GM06990 (cell line): Measurements from ENCODE around the gene H1-8.
"Not testable (repeated sequence)": the region's sequence is repeated elsewhere in the genome, so short reads cannot be mapped to it uniquely, and the experiment has no call there.

ENCODE experiments used
- DNase-seq: peaks from one replicate; pipeline ENCODE4 v3.0.0-alpha.2; 2011; ENCODE audit not compliant: insufficient read length; ENCODE audit errors: extremely low read depth
- H3K27me3 ChIP-seq: replicated peaks from 2 replicates; pipeline ENCODE4 v1.6.0; 2011; ENCODE audit warnings: low read length; ENCODE audit not compliant: control insufficient read depth, insufficient read depth
- H3K36me3 ChIP-seq: 2 replicates; pipeline ENCODE4 v1.5.1; 2011; ENCODE audit warnings: low read length; ENCODE audit not compliant: control insufficient read depth, insufficient read depth
- H3K4me3 ChIP-seq: replicated peaks from 2 replicates; pipeline ENCODE4 v1.5.1; 2011; ENCODE audit warnings: low read depth, mild to moderate bottlenecking, control low read depth, low read length
- TF ChIP-seq, protein P1 (sequence below): IDR thresholded peaks from 2 replicates; pipeline ENCODE4 v1.5.1; 2011; ENCODE audit warnings: low read length, control low read depth, mild to moderate bottlenecking, inconsistent platforms; ENCODE audit not compliant: insufficient read depth, poor library complexity, severe bottlenecking

The H1-8 gene

DNA sequence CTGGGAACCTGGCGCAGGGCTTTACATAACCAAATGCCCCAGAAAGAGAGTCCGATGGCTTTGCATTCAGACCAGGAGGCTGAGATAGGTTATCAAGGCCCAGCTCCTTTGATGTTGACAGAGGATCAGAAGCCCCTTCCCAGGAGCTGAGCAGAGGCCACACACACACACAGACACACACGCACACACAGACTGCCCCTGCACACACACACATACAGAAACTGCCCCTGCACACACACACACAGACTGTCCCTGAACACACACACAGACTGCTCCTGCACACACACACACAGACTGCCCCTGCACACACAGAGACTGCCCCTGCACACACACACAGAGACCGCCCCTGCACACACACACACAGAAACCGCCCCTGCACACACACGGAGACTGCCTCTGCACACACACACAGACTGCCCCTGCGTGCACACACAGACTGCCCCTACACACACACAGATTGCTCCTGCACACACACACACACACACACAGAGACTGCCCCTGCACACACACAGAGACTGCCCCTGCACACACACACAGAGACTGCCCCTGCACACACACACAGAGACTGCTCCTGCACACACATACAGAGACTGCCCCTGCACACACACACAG lies 27.0 kb upstream of the H1-8 start:
- not testable (repeated sequence) for H3K36me3 ChIP-seq, H3K27me3 ChIP-seq, H3K4me3 ChIP-seq, DNase-seq

DNA sequence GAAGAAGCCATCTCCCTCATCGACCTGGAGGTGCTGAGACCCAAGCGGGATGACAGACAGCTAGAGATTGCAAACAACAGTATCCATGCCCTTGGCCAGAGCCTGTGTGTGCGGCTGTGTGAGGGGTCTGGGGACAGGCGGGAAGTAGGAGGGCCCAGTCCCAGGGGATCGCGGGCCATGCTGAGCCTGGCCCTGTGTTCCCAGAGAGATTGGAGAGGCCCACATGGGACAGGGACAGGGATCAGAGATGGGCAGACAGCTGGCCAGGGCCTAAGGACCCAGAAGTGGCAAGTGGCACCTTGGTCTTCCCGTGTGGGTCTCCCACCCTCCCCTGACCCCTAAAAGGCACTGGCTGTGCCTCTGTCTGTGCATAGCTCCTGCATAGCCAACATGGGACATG lies 25.5 kb upstream of the H1-8 start:
- TF ChIP-seq, protein P1, sequence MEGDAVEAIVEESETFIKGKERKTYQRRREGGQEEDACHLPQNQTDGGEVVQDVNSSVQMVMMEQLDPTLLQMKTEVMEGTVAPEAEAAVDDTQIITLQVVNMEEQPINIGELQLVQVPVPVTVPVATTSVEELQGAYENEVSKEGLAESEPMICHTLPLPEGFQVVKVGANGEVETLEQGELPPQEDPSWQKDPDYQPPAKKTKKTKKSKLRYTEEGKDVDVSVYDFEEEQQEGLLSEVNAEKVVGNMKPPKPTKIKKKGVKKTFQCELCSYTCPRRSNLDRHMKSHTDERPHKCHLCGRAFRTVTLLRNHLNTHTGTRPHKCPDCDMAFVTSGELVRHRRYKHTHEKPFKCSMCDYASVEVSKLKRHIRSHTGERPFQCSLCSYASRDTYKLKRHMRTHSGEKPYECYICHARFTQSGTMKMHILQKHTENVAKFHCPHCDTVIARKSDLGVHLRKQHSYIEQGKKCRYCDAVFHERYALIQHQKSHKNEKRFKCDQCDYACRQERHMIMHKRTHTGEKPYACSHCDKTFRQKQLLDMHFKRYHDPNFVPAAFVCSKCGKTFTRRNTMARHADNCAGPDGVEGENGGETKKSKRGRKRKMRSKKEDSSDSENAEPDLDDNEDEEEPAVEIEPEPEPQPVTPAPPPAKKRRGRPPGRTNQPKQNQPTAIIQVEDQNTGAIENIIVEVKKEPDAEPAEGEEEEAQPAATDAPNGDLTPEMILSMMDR = no peak

GRCh38 chr3:129518038-129518561 lies 24.9 kb upstream of the H1-8 start:
- H3K4me3 ChIP-seq = no peak overlapping the region
- H3K27me3 ChIP-seq = no peaks in the 10 kb centered on the region
- DNase-seq = no peak
- TF ChIP-seq, protein P1 = no peak
- H3K36me3 ChIP-seq = no peaks in the 10 kb centered on the region; the same call in 1 of the 2 replicates

More for the DNA sequence above, 25.5 kb upstream of the H1-8 start:
- no peaks in the 10 kb centered on the region for H3K27me3 ChIP-seq
- no peak overlapping the region for H3K4me3 ChIP-seq
- H3K36me3 ChIP-seq = peaks cover 2% of the 10 kb centered on the region
- DNase-seq = no peak

- H3K27me3 ChIP-seq = no peaks in the 10 kb centered on the region
- TF ChIP-seq, protein P1 = no peak
- DNase-seq = no peak
- H3K36me3 ChIP-seq = no peaks in the 10 kb centered on the region; the same call in 1 of the 2 replicates
- H3K4me3 ChIP-seq = no peak overlapping the region
Measured at GRCh38 chr3:129518581-129518980, 24.4 kb upstream of the H1-8 start.

DNA sequence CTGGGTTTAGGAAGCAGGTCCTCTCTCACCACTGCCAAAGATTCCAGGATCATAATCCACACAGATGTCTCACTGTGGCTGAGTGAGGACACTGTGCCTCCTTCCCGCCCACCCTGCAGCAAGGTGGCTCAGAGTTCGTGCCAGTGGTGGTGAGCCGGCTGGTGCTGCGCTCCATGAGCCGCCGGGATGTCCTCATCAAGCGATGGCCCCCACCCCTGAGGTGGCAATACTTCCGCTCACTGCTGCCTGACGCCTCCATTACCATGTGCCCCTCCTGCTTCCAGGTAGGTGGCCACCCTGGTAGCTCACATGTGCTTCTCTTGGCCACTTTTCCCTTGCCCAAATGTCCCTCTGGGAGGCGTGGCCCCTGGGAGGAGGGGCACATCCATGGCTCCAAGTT lies 23.5 kb upstream of the H1-8 start:
- H3K36me3 ChIP-seq = no peaks in the 10 kb centered on the region; the same call in 1 of the 2 replicates

DNA sequence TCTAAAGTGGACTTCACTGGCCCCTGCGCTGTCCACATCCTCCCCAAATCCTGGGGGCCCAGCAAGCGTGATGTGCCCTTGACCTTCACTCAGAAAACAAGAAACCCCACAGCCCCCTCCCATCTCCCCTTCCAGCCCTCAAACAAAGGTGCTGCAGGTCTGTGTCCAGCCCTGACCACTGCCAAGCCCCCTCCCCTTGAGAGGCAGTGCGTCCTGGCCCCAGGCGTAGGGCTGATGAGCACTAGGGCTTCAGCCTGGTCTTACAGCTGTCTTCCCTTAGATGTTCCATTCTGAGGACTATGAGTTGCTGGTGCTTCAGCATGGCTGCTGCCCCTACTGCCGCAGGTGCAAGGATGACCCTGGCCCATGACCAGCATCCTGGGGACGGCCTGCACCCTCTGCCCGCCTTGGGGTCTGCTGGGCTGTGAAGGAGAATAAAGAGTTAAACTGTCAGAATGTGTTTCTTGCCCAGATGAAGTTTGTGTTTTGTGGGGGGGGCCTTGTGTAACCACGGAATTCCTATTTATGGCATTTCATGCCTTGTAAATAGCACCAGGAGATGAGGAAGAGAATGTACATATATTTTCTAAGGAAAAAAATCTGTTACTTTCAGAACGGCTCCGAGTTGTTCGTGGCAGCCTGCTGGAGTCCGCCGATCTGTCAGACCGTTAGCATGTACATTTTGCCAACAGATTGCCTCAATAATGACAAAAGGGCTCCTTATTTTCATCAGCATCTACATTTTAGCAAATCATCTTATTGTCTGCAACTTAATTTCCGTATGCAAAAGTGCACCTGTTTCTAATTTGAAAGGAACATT lies 22.9 kb upstream of the H1-8 start:
- Histone ChIP-seq H3K4me3 (no peak overlapping the region), H3K27me3 (no peaks in the 10 kb centered on the region), H3K36me3 (no peaks in the 10 kb centered on the region; the same call in 1 of the 2 replicates)
- TF ChIP-seq, protein P1 = no peak
- no peak for DNase-seq

More for the DNA sequence above, 23.5 kb upstream of the H1-8 start:
- H3K27me3 ChIP-seq = no peaks in the 10 kb centered on the region
- no peak for DNase-seq
- TF ChIP-seq, protein P1 = no peak
- H3K4me3 ChIP-seq = no peak overlapping the region
